AG04450 (cell line): Measurements from ENCODE around the gene IFT20. TPM values are rescaled to one million over a fixed set of nuclear protein-coding genes. Genes with fewer than 3 reads are reported as not detected.

Experiments used
- CTCF ChIA-PET: fragments of 300-600, 350-600 bp; formaldehyde crosslinking; extraction: SDS; loops from one replicate; lab custom pipeline; 2022; ENCODE audit warnings: antibody characterized with exemption, inconsistent platforms; lab: Charles Lee
- POLR2A ChIA-PET: fragments of 350-600 bp; formaldehyde crosslinking; extraction: SDS; loops from one replicate; lab custom pipeline; 2021; ENCODE audit warnings: antibody characterized with exemption, inconsistent platforms; lab: Yijun Ruan, JAX
- DNase-seq: peaks from one replicate; pipeline ENCODE4 v3.0.0-alpha.2; 2011; ENCODE audit warnings: low read depth, low spot score
- H3K27ac ChIP-seq: one replicate; pipeline ENCODE4 v1.5.1; 2012; ENCODE audit warnings: low read depth, low read length, control low read depth
- H3K27me3 ChIP-seq: one replicate; pipeline ENCODE4 v1.6.0; 2012; ENCODE audit warnings: low read length; ENCODE audit not compliant: control insufficient read depth, insufficient read depth
- H3K4me3 ChIP-seq: 2 replicates; pipeline ENCODE4 v1.5.1; 2011; ENCODE audit warnings: mild to moderate bottlenecking, low read depth, low read length, control low read depth
- H3K9me3 ChIP-seq: 2 replicates; pipeline ENCODE4 v1.5.1; 2012; ENCODE audit warnings: low read length; ENCODE audit not compliant: control insufficient read depth, insufficient read depth
- CTCF ChIP-seq: IDR thresholded peaks from 2 replicates; pipeline ENCODE4 v1.5.1; 2011; ENCODE audit warnings: low read depth, low read length, control low read depth, inconsistent platforms
- polyA plus RNA-seq: library from polyadenylated mRNA; depleted of rRNA; stranded (reverse); fragments of >200 nt; gene quantifications from 2 replicates; pipeline ENCODE4 v1.2.3, GENCODE V29; 2011

The IFT20 gene
- polyA plus RNA-seq, 1 experiment, result 67.1 TPM

GRCh38 chr17:28346746-28347246, 11.5 kb upstream of the IFT20 start:
- Histone ChIP-seq H3K9me3 (no peaks in the 10 kb centered on the region), H3K4me3 (no peak overlapping the region), H3K27ac (peak overlapping the region; percentile 89), H3K27me3 (no peaks in the 10 kb centered on the region)
- ChIA-PET POLR2A (interaction anchor here (0.9 to 3.4 kb wide), 3 partner anchors 9 to 11 kb away, joined by 3 to 28 read pairs (median 24); partner anchors contain the start of genes IFT20, POLDIP2 and TNFAIP1), CTCF (interaction anchor here (0.8 kb wide), 1 partner anchor 194 kb away, joined by 3 read pairs; no protein-coding TSS in a partner anchor)
- no peak for DNase-seq
- TF ChIP-seq CTCF, result peak; percentile 46

DNA sequence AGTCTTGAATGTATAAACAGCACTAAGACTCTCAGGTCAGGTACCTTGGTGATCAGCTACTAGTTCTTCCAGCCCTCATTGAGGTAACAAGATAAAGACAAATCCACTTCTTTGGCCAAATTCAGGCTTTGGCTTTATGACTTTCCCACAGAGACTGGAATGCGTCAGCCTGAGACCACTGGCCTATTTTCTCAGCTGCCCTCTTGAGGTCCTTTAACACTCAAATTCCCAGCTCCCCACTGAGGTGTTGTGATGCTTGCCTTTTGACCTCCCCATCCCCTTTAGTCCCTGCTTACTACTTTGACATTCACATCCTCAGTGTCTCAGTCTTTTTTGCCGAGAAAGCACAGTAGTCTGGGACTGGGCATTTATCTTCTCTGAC, 10.9 kb upstream of the IFT20 start:
- no peak for DNase-seq
- ChIA-PET CTCF (interaction anchor here (0.8 kb wide), 1 partner anchor 195 kb away, joined by 3 read pairs; no protein-coding TSS in a partner anchor), POLR2A (interaction anchor here (2.2 to 3.4 kb wide), 2 partner anchors 11 kb away, joined by 24 to 28 read pairs; partner anchors contain the start of genes IFT20, POLDIP2 and TNFAIP1)
- no peak overlapping the region for H3K4me3 ChIP-seq
- H3K27me3 ChIP-seq, result no peaks in the 10 kb centered on the region
- TF ChIP-seq CTCF, result no peak
- H3K9me3 ChIP-seq, result no peaks in the 10 kb centered on the region
- peak overlapping the region; percentile 89 for H3K27ac ChIP-seq

GRCh38 chr17:28345419-28346198, 10.3 kb upstream of the IFT20 start:
- Histone ChIP-seq H3K27ac (peak overlapping the region; percentile 43), H3K4me3 (no peak overlapping the region), H3K9me3 (no peaks in the 10 kb centered on the region), H3K27me3 (no peaks in the 10 kb centered on the region)
- no peak for TF ChIP-seq CTCF
- CTCF ChIA-PET, result interaction anchor here (0.8 kb wide), 1 partner anchor 195 kb away, joined by 3 read pairs; no protein-coding TSS in a partner anchor
- POLR2A ChIA-PET, result interaction anchor here (2.2 to 3.4 kb wide), 2 partner anchors 10 to 12 kb away, joined by 24 to 28 read pairs; partner anchors contain the start of genes IFT20, POLDIP2 and TNFAIP1
- DNase-seq, result no peak

GRCh38 chr17:28344435-28344901, 9.2 kb upstream of the IFT20 start:
- H3K9me3 ChIP-seq, result no peaks in the 10 kb centered on the region
- H3K4me3 ChIP-seq, result no peak overlapping the region
- no peak for DNase-seq
- CTCF ChIA-PET, result no interaction called here
- POLR2A ChIA-PET, result interaction anchor here (0.9 kb wide), 1 partner anchor 9 kb away, joined by 5 read pairs; the partner anchor contains the start of genes IFT20 and TNFAIP1
- no peak for TF ChIP-seq CTCF
- H3K27me3 ChIP-seq, result no peaks in the 10 kb centered on the region
- no peak overlapping the region for H3K27ac ChIP-seq

GRCh38 chr17:28344011-28344410, 8.7 kb upstream of the IFT20 start:
- no peak overlapping the region for H3K4me3 ChIP-seq
- no peak for DNase-seq
- H3K27me3 ChIP-seq, result no peaks in the 10 kb centered on the region
- H3K9me3 ChIP-seq, result no peaks in the 10 kb centered on the region
- no peak for TF ChIP-seq CTCF
- H3K27ac ChIP-seq, result no peak overlapping the region
- ChIA-PET CTCF (interaction anchor here (1.2 kb wide), 1 partner anchor 450 kb away, joined by 3 read pairs; no protein-coding TSS in a partner anchor), POLR2A (interaction anchor here (0.9 kb wide), 1 partner anchor 9 kb away, joined by 5 read pairs; the partner anchor contains the start of genes IFT20 and TNFAIP1)
